Esophagus muscularis mucosa (tissue), 4 donors: ENCODE measurements around the gene TNC. TPM values are rescaled to one million over a fixed set of nuclear protein-coding genes. Genes with fewer than 3 reads are reported as not detected.

Experiments used
- DNase-seq: peaks from one replicate; pipeline ENCODE4 v3.0.0-alpha.2; 2017; ENCODE audit errors: extremely low spot score
- H3K27ac ChIP-seq, 4 donors: fragments of 200-600 bp; sonication (generic); replicated peaks in 1 of 4; 1 replicate in 3 of 4; 2 replicates in 1 of 4; pipeline ENCODE4 v1.5.1; 2016 to 2019; ENCODE audit warnings: mild to moderate bottlenecking in 1 of 4
- H3K27me3 ChIP-seq, 4 donors: fragments of 200-600 bp; sonication (generic); one replicate each; pipeline versions ENCODE4 v1.5.1 to v1.6.0; 2016 to 2019
- H3K36me3 ChIP-seq, 4 donors: fragments of 200-600 bp; sonication (generic); one replicate each; pipeline ENCODE4 v1.5.1; 2016 to 2019
- H3K4me1 ChIP-seq, 4 donors: fragments of 200-600 bp; sonication (generic); one replicate each; pipeline ENCODE4 v1.5.1; 2016 to 2019
- H3K4me3 ChIP-seq, 4 donors: fragments of 200-600 bp; sonication (generic); 1 replicate in 2 of 4; 2 replicates in 2 of 4; pipeline ENCODE4 v1.5.1; 2016 to 2019; ENCODE audit warnings: mild to moderate bottlenecking in 4 of 4, moderate library complexity in 1 of 4
- H3K9me3 ChIP-seq, 4 donors: fragments of 200-600 bp; sonication (generic); 1 replicate in 3 of 4; 2 replicates in 1 of 4; pipeline ENCODE4 v1.5.1; 2016 to 2019
- EP300 ChIP-seq: sonication (generic); formaldehyde crosslinking; IDR thresholded peaks from one replicate; pipeline ENCODE4 v1.6.1; 2017; ENCODE audit warnings: antibody characterized with exemption
- POLR2A ChIP-seq: fragments of 450-650 bp; IDR thresholded peaks from one replicate; pipeline ENCODE4 v1.6.1; 2017; ENCODE audit warnings: antibody characterized with exemption, moderate library complexity, mild to moderate bottlenecking, low read depth
- POLR2AphosphoS5 ChIP-seq, 2 donors: sonication (generic); formaldehyde crosslinking; IDR thresholded peaks; one replicate each; pipeline ENCODE4 v1.6.1; 2017; ENCODE audit warnings: antibody characterized with exemption in 2 of 2
- WGBS: methylation state at CpG from one replicate; pipeline ENCODE4 v1.1.5; 2018; 5-methylcytosine and 5-hydroxymethylcytosine counted together
- intact Hi-C: fragments of 100-400 bp; cut with DNase I; formaldehyde crosslinking; loops from one replicate; pipeline ENCODE4 v1.15.1; 2023
- total RNA-seq, 4 donors: library from RNA; depleted of rRNA; stranded (reverse); fragments of >200 nt; gene quantifications; one replicate each; pipeline versions ENCODE4 v1.1.0 to v1.2.1, GENCODE V29; 2016
- TF ChIP-seq, protein P1 (sequence below), 3 experiments: fragments of 200-600 bp in 2 of 3; fragments of 450-650 bp in 1 of 3; sonication (generic) in 2 of 3; IDR thresholded peaks; one replicate each; pipeline ENCODE4 v1.5.1; 2017 to 2019; ENCODE audit warnings: antibody characterized with exemption in 3 of 3, mild to moderate bottlenecking in 2 of 3, moderate library complexity in 1 of 3

Gene TNC
- total RNA-seq, 4 donors from 2014 or later = 216 to 576 (median 478) TPM

GRCh38 chr9:115006660-115007059 is 111.3 kb downstream of the TNC start:
- WGBS = 73% methylated on average over 3 of the region's 3 CpGs

GRCh38 chr9:115005322-115005721 is 112.6 kb downstream of the TNC start:
- TF ChIP-seq POLR2AphosphoS5 (IDR thresholded peaks at IDR 0.05) = no peak
- intact Hi-C loops = no loop called here
- no peak overlapping the region for H3K27ac ChIP-seq
- peaks cover 0 to 4% (median 0%) of the 10 kb centered on the region in 4 donors for H3K4me1 ChIP-seq
- no peaks in the 10 kb centered on the region for H3K27me3 ChIP-seq
- no peak for DNase-seq
- 86% methylated on average over 4 of the region's 4 CpGs for WGBS
- no peak overlapping the region for H3K4me3 ChIP-seq
- no peaks in the 10 kb centered on the region for H3K9me3 ChIP-seq
- no peaks in the 10 kb centered on the region for H3K36me3 ChIP-seq

More at GRCh38 chr9:115006660-115007059, 111.3 kb downstream of the TNC start:
- intact Hi-C loops = no loop called here
- Histone ChIP-seq H3K27ac (no peak overlapping the region), H3K4me1 (peaks cover 0 to 7% (median 2%) of the 10 kb centered on the region in 4 donors), H3K36me3 (no peaks in the 10 kb centered on the region), H3K9me3 (no peaks in the 10 kb centered on the region), H3K4me3 (no peak overlapping the region), H3K27me3 (no peaks in the 10 kb centered on the region)
- DNase-seq = no peak
- TF ChIP-seq POLR2AphosphoS5 (IDR thresholded peaks at IDR 0.05) (no peak), EP300 (no peak), POLR2A (no peak)
- TF ChIP-seq, protein P1, sequence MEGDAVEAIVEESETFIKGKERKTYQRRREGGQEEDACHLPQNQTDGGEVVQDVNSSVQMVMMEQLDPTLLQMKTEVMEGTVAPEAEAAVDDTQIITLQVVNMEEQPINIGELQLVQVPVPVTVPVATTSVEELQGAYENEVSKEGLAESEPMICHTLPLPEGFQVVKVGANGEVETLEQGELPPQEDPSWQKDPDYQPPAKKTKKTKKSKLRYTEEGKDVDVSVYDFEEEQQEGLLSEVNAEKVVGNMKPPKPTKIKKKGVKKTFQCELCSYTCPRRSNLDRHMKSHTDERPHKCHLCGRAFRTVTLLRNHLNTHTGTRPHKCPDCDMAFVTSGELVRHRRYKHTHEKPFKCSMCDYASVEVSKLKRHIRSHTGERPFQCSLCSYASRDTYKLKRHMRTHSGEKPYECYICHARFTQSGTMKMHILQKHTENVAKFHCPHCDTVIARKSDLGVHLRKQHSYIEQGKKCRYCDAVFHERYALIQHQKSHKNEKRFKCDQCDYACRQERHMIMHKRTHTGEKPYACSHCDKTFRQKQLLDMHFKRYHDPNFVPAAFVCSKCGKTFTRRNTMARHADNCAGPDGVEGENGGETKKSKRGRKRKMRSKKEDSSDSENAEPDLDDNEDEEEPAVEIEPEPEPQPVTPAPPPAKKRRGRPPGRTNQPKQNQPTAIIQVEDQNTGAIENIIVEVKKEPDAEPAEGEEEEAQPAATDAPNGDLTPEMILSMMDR (IDR thresholded peaks at IDR 0.05) = no peak

GRCh38 chr9:115004545-115004944 is 113.4 kb downstream of the TNC start:
- intact Hi-C loops = no loop called here
- 83% methylated on average over 2 of the region's 2 CpGs for WGBS
- H3K4me1 ChIP-seq = peaks cover 0 to 4% (median 0%) of the 10 kb centered on the region in 4 donors
- H3K27ac ChIP-seq = no peak overlapping the region
- H3K36me3 ChIP-seq = no peaks in the 10 kb centered on the region
- DNase-seq = no peak
- H3K9me3 ChIP-seq = no peaks in the 10 kb centered on the region
- no peak for TF ChIP-seq POLR2A
- TF ChIP-seq POLR2AphosphoS5 (IDR thresholded peaks at IDR 0.05) = no peak
- TF ChIP-seq EP300 = no peak
- TF ChIP-seq, protein P1 (IDR thresholded peaks at IDR 0.05) = no peak
- no peaks in the 10 kb centered on the region for H3K27me3 ChIP-seq
- H3K4me3 ChIP-seq = no peak overlapping the region

- no peak for DNase-seq
- Histone ChIP-seq H3K4me1 (peaks cover 0 to 4% (median 0%) of the 10 kb centered on the region in 4 donors), H3K27me3 (no peaks in the 10 kb centered on the region), H3K9me3 (no peaks in the 10 kb centered on the region), H3K27ac (no peak overlapping the region), H3K4me3 (no peak overlapping the region), H3K36me3 (no peaks in the 10 kb centered on the region)
- intact Hi-C loops = no loop called here
- WGBS = 68% methylated on average over 8 of the region's 8 CpGs
- no peak for TF ChIP-seq POLR2A
- TF ChIP-seq EP300 = no peak
- TF ChIP-seq POLR2AphosphoS5 (IDR thresholded peaks at IDR 0.05) = no peak
- TF ChIP-seq, protein P1 (IDR thresholded peaks at IDR 0.05) = no peak
Measured at GRCh38 chr9:115002371-115003120, 115.4 kb downstream of the TNC start.

GRCh38 chr9:115000217-115000639 is 117.7 kb downstream of the TNC start:
- Histone ChIP-seq H3K9me3 (no peaks in the 10 kb centered on the region), H3K27me3 (no peaks in the 10 kb centered on the region), H3K4me3 (no peak overlapping the region), H3K4me1 (peaks cover 0 to 4% (median 2%) of the 10 kb centered on the region in 4 donors), H3K36me3 (no peaks in the 10 kb centered on the region), H3K27ac (no peak overlapping the region)
- no peak for DNase-seq
- WGBS = 50% methylated on average over 7 of the region's 7 CpGs
- TF ChIP-seq EP300 = no peak
- TF ChIP-seq, protein P1 (IDR thresholded peaks at IDR 0.05) = no peak
- no peak for TF ChIP-seq POLR2AphosphoS5 (IDR thresholded peaks at IDR 0.05)
- intact Hi-C loops = no loop called here
